OCI-LY3 (cell line): ENCODE measurements around the gene KCNC4.

Experiments used
- EZH2phosphoT487 ChIP-seq: fragments of 200-600 bp; shearing (Covaris generic); IDR thresholded peaks from 2 replicates; pipeline ENCODE4 v1.6.1; 2018; ENCODE audit warnings: antibody characterized with exemption, mixed run types, low read depth
- TF ChIP-seq, protein P1 (sequence below): fragments of 200-600, 300-600 bp; sonication (generic); IDR thresholded peaks from 2 replicates; pipeline ENCODE4 v1.5.1; 2014; ENCODE audit warnings: antibody characterized with exemption, low read length, low read depth

DNA sequence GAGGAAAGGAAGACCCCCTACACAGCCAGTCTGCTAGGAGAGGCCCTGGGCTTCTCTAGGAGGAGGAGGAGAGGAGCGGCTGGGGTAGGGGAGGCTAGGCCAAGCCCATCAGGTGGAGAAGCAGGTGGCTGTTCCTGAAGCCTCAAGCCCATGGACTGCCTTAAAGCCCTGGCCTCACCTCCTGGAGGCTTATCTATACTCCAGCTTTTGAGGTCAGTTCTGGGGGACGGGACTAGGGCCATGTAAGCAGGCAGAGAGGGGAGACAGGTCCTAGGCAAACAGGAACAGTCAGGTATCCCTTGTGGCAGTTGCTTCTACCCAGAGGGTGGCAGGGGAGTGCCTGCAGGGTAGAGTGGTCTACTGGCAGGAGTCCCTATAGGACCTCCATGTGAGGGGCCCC lies 40.6 kb downstream of the KCNC4 start:
- TF ChIP-seq, protein P1, sequence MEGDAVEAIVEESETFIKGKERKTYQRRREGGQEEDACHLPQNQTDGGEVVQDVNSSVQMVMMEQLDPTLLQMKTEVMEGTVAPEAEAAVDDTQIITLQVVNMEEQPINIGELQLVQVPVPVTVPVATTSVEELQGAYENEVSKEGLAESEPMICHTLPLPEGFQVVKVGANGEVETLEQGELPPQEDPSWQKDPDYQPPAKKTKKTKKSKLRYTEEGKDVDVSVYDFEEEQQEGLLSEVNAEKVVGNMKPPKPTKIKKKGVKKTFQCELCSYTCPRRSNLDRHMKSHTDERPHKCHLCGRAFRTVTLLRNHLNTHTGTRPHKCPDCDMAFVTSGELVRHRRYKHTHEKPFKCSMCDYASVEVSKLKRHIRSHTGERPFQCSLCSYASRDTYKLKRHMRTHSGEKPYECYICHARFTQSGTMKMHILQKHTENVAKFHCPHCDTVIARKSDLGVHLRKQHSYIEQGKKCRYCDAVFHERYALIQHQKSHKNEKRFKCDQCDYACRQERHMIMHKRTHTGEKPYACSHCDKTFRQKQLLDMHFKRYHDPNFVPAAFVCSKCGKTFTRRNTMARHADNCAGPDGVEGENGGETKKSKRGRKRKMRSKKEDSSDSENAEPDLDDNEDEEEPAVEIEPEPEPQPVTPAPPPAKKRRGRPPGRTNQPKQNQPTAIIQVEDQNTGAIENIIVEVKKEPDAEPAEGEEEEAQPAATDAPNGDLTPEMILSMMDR: no peak
- no peak for TF ChIP-seq EZH2phosphoT487
